Activated T-helper 17 cell treated with anti-CD3 and anti-CD28 coated beads, Interleukin-2, amount 50 U/mL, for 72 hours (primary cell): ENCODE measurements around the gene TET3. TPM values are rescaled to one million over a fixed set of nuclear protein-coding genes. Genes with fewer than 3 reads are reported as not detected.
"Not testable (repeated sequence)": the region's sequence is repeated elsewhere in the genome, so short reads cannot be mapped to it uniquely, and the experiment has no call there.

ENCODE experiments used
- ATAC-seq: fragments of 150-1000 bp; cut with Tn5 transposase; replicated peaks from 2 replicates; pipeline ENCODE4 v1.10.0; 2021; ENCODE audit warnings: mild to moderate bottlenecking, moderate library complexity
- H3K27ac Mint-ChIP-seq: one replicate; pipeline ENCODE4 v1.8.0; 2022; ENCODE audit warnings: mixed read lengths
- H3K27me3 Mint-ChIP-seq: one replicate; pipeline ENCODE4 v1.8.0; 2022; ENCODE audit warnings: mixed read lengths
- H3K36me3 Mint-ChIP-seq: one replicate; pipeline ENCODE4 v1.8.0; 2022; ENCODE audit warnings: low read depth, mild to moderate bottlenecking, mixed read lengths
- H3K4me1 Mint-ChIP-seq: one replicate; pipeline ENCODE4 v1.8.0; 2022; ENCODE audit warnings: mixed read lengths
- H3K4me3 Mint-ChIP-seq: one replicate; pipeline ENCODE4 v1.8.0; 2022; ENCODE audit warnings: mild to moderate bottlenecking, mixed read lengths
- H3K9me3 Mint-ChIP-seq: one replicate; pipeline ENCODE4 v1.8.0; 2022; ENCODE audit warnings: mixed read lengths
- total RNA-seq, 2 donors: library from RNA; stranded (reverse); gene quantifications; one replicate each; pipeline ENCODE4 v1.2.3, GENCODE V29; 2022

The TET3 gene
- 10 to 100 TPM; 15.1 to 42.6 TPM for total RNA-seq

DNA sequence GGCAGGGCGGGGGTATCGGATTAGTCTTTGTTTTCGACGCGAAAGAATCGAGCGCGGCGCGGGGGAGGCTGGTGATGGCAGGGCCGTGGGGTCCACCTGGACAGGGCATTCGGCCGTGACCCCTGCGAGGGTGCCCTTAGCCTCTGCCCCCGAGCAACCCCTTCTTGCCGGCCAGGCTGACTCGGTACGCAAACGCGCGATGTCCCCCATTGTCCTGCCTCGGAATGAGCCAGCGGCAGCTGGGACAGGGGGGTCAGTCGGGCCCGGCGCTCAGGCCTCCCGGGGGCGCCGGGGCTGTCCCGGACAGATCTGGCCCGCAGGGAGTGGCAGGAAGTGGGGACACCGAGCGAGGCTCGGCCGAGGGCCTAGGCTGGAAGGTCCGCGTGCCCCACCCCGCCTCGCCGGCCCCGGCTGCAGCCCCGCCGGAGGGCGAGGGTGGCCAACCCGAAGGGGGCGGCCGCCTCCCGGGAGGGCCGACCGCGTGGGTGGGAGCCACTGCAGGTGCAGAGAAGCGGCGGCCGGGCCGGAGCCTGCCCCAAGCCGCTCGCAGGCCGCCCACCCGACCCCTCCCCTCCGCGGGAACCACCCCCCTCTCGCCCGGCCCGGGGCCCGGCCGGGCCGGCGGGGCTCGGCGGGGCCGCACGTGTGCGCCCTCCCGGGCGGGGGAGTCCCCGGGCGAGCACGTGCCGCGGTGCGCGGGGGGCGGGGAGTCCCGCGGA lies at the start of gene TET3:
TSS of gene TET3 (plus strand) at position 708 of the 719 bp plus-strand sequence. CDS start 1,494 bp downstream, outside the sequence.
- Mint-ChIP-seq H3K4me1 (peaks cover 45% of the 10 kb centered on the region), H3K9me3 (no peaks in the 10 kb centered on the region), H3K27me3 (no peaks in the 10 kb centered on the region), H3K36me3 (peaks cover 46% of the 10 kb centered on the region), H3K4me3 (peak within 1 kb of the TSS; percentile 97), H3K27ac (peak within 1 kb of the TSS; percentile 77)
- peak; percentile 25 for ATAC-seq

DNA sequence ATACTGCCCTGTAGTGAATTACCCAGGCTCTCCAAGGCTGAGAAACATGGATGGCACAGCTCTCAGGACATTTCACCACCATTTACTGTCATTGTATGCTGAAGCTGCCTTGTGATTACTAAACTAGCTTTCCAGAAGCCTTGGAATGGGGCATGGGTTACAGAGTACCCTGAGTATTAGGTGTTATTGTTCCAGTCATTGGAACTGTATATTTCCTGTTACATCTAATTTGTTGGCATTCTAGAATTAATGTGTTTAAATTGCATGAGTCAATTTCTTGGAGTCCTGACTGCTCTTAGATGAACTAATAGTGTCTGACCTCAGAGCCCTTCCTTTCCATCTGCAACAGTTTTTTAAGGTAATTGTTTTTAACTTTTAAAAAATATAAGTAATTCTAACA lies 49.1 kb upstream of the TET3 start:
- Mint-ChIP-seq H3K4me1 (peaks cover 59% of the 10 kb centered on the region), H3K4me3 (no peak overlapping the region), H3K27me3 (no peaks in the 10 kb centered on the region), H3K36me3 (peaks cover 85% of the 10 kb centered on the region), H3K27ac (no peak overlapping the region), H3K9me3 (no peaks in the 10 kb centered on the region)
- no peak for ATAC-seq

DNA sequence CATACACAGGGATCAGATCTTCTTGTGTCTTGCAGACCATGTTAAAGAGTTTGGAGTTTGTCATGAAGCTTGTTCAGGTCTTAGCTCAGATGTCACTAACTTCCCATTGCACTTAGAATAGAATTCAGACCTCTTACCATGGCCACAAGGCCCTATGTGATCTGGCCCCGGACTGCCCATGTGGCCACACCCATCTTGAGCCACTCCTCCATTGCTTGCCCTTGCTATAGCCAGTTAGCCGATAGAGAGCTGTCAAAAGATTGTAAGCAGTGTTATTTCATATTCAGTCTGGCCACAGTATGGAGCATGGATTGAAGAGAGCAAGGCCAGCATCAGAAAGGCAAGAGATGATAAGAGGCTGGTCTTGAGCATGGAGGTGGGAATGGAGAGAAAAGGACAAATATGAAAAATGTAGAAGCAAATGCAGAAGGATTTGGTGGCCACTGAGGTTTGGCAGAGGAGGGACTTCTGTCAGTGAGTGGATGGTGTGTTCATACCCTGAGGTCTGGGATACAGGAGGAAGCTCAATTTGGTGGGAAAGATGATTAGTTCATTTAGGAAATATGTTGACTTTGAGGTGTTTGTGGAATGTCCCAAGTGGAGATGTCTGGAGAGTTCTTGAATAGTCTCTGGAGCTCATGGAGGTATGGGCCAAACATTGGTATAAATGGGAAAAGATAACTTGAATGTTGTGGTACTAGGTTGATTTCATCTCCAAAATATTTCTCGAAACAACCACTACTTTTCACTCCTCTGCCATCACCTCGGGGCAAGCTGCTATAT lies 47.4 kb upstream of the TET3 start:
- H3K36me3 Mint-ChIP-seq, result peaks cover 92% of the 10 kb centered on the region
- H3K27me3 Mint-ChIP-seq, result no peaks in the 10 kb centered on the region
- H3K4me1 Mint-ChIP-seq, result peaks cover 55% of the 10 kb centered on the region
- peak overlapping the region; percentile 69 for H3K4me3 Mint-ChIP-seq
- ATAC-seq, result no peak
- no peaks in the 10 kb centered on the region for H3K9me3 Mint-ChIP-seq
- peak overlapping the region; percentile 3 for H3K27ac Mint-ChIP-seq

DNA sequence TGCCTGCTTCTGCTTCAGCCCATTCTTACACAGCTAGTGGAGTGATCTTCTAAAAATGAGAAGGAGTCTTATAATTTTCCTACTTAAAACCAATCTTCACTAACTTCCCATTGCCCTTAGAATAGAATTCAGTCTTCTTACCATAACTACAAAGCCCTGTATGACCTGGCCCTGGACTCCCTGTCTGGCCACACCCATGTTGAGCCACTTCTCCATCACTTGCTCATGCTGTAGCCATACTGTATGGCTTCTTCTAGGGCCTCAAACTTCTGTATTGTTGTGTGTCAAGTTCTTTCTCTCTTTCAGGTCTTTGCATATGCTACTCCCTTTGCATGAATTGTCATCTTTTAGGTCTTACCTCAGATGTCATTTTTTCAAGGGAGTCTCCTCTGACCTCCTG lies 46.8 kb upstream of the TET3 start:
- H3K4me1 Mint-ChIP-seq, result peaks cover 57% of the 10 kb centered on the region
- no peak for ATAC-seq
- no peaks in the 10 kb centered on the region for H3K27me3 Mint-ChIP-seq
- no peaks in the 10 kb centered on the region for H3K9me3 Mint-ChIP-seq
- H3K4me3 Mint-ChIP-seq, result peak overlapping the region; percentile 69
- peaks cover 92% of the 10 kb centered on the region for H3K36me3 Mint-ChIP-seq
- H3K27ac Mint-ChIP-seq, result peak overlapping the region; percentile 0

DNA sequence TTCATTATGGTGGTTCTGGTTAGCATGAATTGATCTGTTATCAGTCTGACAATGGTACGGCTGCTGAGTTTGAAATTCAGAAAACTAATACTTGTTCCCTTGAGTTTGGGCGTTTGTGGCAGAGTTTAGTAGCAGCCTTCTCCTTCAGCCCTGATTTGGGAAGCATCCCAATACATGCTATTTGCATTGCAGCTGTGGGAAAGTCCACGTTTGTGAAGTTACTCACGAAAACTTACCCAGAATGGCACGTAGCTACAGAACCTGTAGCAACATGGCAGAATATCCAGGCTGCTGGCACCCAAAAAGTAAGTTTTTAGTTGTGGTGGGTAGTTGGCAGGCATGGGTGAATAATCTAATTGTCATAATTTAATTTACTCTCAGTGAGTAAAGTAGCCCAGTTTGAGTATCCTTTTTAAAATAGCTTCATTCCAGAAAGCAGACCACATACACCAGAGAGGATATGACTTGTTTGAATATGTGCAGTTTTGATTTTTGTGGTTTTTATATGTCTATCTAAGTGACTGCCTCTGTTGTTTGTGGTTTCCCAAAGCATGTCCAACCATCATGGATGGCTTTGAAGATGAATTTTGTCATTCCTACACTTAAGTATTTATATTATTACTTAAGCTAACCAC lies 45.9 kb upstream of the TET3 start:
- peak overlapping the region; percentile 0 for H3K27ac Mint-ChIP-seq
- H3K4me3 Mint-ChIP-seq, result peak overlapping the region; percentile 69
- no peaks in the 10 kb centered on the region for H3K9me3 Mint-ChIP-seq
- peaks cover 92% of the 10 kb centered on the region for H3K36me3 Mint-ChIP-seq
- peaks cover 53% of the 10 kb centered on the region for H3K4me1 Mint-ChIP-seq
- ATAC-seq, result peak; percentile 92
- H3K27me3 Mint-ChIP-seq, result no peaks in the 10 kb centered on the region

DNA sequence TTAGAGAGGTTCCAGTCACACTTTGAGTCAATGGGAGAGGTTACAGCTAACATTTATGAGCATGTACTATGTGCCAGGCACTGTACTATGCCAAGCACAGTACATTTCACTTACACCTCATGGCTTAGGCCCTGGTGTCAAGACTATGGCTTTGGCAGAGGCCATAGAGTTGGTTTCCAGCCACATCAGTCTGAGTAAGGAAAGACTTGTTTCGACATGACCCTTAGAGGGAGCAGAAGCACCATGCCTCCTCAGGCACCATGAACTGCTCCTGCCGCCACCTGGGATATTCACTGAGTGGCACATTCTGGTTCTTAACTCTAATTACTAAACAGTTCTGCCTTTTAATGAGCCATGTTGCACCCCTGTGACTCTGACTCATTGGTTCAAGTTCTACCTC lies 45.3 kb upstream of the TET3 start:
- Mint-ChIP-seq H3K4me1 (peaks cover 56% of the 10 kb centered on the region), H3K9me3 (no peaks in the 10 kb centered on the region), H3K27me3 (no peaks in the 10 kb centered on the region), H3K4me3 (peak overlapping the region; percentile 43), H3K36me3 (peaks cover 92% of the 10 kb centered on the region), H3K27ac (peak overlapping the region; percentile 0)
- peak; percentile 76 for ATAC-seq

DNA sequence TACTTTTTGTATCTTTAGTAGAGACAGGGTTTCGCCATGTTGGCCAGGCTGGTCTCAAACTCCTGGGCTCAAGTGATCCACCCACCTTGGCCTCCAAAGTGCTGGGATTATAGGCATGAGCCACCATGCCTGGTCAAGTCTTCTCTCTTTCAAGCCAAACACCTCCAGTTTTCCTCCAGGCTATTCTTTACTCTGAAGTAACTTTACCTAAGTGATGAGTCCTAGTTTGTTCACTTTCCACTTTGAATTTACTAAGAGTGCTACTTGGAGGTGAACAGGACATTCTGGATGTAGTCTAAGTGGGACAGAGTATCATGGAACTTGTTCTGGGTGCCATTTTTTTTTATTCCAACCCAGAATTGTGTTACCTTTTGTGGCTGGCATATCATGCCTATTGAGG lies 44.6 kb upstream of the TET3 start:
- peaks cover 62% of the 10 kb centered on the region for H3K4me1 Mint-ChIP-seq
- H3K4me3 Mint-ChIP-seq, result peak overlapping the region; percentile 43
- not testable (repeated sequence) for H3K27me3 Mint-ChIP-seq, ATAC-seq, H3K9me3 Mint-ChIP-seq
- peak overlapping the region; percentile 0 for H3K27ac Mint-ChIP-seq
- peaks cover 94% of the 10 kb centered on the region for H3K36me3 Mint-ChIP-seq

DNA sequence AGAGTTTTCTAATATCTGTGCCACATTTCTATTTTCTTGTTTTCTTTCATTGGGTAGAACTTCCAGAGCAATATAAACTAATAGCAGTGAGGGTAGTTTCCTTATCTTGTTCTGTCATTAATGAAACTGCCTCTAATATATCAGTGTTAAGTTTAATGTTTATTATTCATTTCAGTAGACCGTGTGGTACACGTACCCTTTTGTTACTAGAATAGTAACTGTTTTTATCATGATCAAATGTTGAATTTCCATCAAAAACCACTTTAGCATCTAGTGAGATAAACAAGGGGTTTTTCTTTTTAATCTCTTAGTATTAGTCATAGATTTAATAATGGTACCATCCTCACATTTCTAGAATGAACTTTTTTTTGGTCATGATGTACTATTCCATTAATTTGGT lies 42.0 kb upstream of the TET3 start:
- Mint-ChIP-seq H3K36me3 (peaks cover 95% of the 10 kb centered on the region), H3K9me3 (no peaks in the 10 kb centered on the region), H3K27me3 (no peaks in the 10 kb centered on the region), H3K4me3 (peak overlapping the region; percentile 40), H3K4me1 (peaks cover 47% of the 10 kb centered on the region), H3K27ac (peak overlapping the region; percentile 75)
- ATAC-seq, result no peak

DNA sequence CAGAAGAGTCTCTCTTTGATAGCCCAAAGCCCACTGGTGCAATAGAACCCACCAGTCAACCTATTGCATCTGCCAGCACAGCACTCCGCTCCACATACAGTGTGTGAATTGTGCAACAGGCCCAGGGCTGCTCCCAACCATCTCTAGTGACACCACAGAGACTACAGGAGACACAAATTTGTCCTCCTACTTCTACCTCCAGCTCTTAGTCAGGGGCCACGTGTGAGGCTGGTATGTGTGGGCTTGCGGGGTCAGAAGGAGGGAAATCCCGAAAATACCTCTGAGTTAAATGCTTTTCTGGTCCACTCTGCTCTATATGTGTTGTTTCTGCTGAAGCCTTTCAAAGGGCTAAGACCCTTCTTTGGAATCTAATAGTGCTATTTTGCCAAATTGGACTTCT lies 40.0 kb upstream of the TET3 start:
- Mint-ChIP-seq H3K36me3 (peaks cover 100% of the 10 kb centered on the region), H3K4me1 (peaks cover 45% of the 10 kb centered on the region), H3K4me3 (peak overlapping the region; percentile 44), H3K27ac (peak overlapping the region; percentile 66), H3K27me3 (no peaks in the 10 kb centered on the region), H3K9me3 (no peaks in the 10 kb centered on the region)
- ATAC-seq, result peak; percentile 97

DNA sequence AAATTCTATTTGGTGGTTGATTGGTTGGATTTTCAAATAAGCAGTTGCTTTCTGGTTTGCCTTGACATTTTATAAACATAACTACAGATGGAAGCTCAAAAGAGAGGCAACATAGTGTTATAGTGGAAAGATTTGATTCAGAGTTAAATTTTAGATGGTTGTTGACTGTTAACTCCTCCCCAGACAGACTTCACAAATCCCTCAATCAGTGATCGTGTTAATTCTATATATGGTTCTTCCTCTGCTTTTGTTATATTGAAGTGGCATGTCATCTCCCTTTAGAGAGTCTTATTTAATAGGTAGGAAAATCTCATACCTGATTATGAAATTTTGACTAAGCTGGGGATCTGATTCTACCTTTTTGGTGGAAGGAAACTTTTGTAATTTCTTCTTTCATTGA lies 38.5 kb upstream of the TET3 start:
- Mint-ChIP-seq H3K4me1 (peaks cover 34% of the 10 kb centered on the region), H3K36me3 (peaks cover 100% of the 10 kb centered on the region), H3K4me3 (no peak overlapping the region), H3K27ac (no peak overlapping the region), H3K27me3 (no peaks in the 10 kb centered on the region), H3K9me3 (no peaks in the 10 kb centered on the region)
- no peak for ATAC-seq

DNA sequence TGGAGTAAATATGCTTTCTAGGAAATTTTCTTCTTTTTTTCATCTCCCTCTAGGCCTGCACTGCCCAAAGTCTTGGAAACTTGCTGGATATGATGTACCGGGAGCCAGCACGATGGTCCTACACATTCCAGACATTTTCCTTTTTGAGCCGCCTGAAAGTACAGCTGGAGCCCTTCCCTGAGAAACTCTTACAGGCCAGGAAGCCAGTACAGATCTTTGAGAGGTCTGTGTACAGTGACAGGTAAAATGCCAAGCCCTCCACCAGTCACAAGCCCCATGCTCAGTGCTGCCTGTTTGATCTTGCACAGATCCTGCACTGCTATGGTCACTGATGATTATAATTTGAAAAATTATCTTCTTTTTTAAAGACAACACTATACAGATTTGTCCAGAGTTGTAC lies 38.0 kb upstream of the TET3 start:
- ATAC-seq, result no peak
- H3K27me3 Mint-ChIP-seq, result no peaks in the 10 kb centered on the region
- no peak overlapping the region for H3K4me3 Mint-ChIP-seq
- H3K36me3 Mint-ChIP-seq, result peaks cover 100% of the 10 kb centered on the region
- H3K27ac Mint-ChIP-seq, result no peak overlapping the region
- H3K9me3 Mint-ChIP-seq, result no peaks in the 10 kb centered on the region
- H3K4me1 Mint-ChIP-seq, result peaks cover 33% of the 10 kb centered on the region

DNA sequence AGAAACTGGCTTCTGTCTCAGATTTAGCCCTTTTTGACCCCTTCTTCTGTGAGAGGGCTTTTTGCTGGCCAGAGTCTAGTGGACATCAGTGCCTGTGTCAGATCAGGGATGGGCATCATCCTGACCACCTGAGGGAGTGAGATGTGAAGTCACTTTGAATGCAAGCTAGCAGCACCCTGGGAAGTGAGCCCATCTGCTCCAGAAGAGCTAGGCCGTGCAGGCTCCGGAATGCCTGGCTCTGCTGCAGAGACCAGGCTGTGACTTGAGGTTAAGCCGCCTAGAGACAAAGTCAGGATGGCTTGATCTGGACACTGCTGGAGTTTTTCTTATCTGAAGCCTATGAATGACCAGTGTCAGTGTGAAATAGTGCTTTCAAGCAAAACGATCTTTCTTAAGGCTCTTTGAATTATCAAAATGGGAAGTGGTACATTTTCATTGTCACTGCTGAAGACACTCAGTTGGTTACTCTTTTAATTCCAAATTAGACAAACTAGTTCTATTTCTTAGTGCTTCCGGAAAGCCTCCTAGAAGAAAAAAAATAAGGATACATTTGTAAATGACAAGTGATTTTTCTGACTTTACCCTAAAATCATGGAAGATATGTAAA lies 37.2 kb upstream of the TET3 start:
- no peak for ATAC-seq
- H3K27ac Mint-ChIP-seq, result no peak overlapping the region
- no peaks in the 10 kb centered on the region for H3K9me3 Mint-ChIP-seq
- peaks cover 37% of the 10 kb centered on the region for H3K4me1 Mint-ChIP-seq
- H3K27me3 Mint-ChIP-seq, result no peaks in the 10 kb centered on the region
- no peak overlapping the region for H3K4me3 Mint-ChIP-seq
- H3K36me3 Mint-ChIP-seq, result peaks cover 100% of the 10 kb centered on the region

DNA sequence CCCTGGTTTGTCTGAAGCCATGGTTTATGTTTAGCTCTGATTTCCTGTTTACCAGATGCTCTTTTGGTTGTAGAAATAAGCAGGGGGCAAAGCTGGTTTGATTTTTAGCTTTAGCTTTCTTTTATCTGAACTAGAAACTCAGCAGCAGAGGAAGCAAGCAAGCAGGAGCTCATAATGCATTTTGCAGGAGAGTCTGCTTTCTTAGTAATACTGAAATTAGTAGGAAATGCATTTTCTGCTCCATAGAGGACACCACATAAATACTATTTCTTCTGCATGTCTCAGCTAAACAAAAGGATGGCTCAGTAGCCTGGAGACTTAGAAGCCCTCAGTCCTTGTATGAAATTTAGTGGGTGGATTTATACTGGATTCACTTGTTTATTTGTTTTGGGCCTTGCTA lies 34.9 kb upstream of the TET3 start:
- H3K27me3 Mint-ChIP-seq, result no peaks in the 10 kb centered on the region
- H3K9me3 Mint-ChIP-seq, result no peaks in the 10 kb centered on the region
- no peak overlapping the region for H3K4me3 Mint-ChIP-seq
- ATAC-seq, result no peak
- peaks cover 32% of the 10 kb centered on the region for H3K4me1 Mint-ChIP-seq
- peaks cover 92% of the 10 kb centered on the region for H3K36me3 Mint-ChIP-seq
- H3K27ac Mint-ChIP-seq, result no peak overlapping the region
